IMR-90 (cell line): ENCODE measurements around the gene GPC5. TPM values are rescaled to one million over a fixed set of nuclear protein-coding genes. Genes with fewer than 3 reads are reported as not detected.

Source experiments
- ATAC-seq: fragments of 200-7000 bp; cut with Tn5 transposase; 2 replicates; pipeline ENCODE4 v1.9.1; 2020; ENCODE audit warnings: low read depth, mild to moderate bottlenecking, moderate library complexity
- BruUV-seq: library from RNA; stranded (reverse); fragments of 400-500 nt; replicated peaks from 2 replicates; lab custom pipeline; 2021; lab: Mats Ljungman, UMichigan
- CTCF ChIA-PET: fragments of 300-600 bp; formaldehyde crosslinking; extraction: SDS; loops from one replicate; lab custom pipeline; 2021; ENCODE audit warnings: antibody characterized with exemption; lab: Yijun Ruan, JAX
- POLR2A ChIA-PET: fragments of 300-600 bp; sonication (Branson Sonifier 250); formaldehyde crosslinking; loops from one replicate; lab custom pipeline; 2022; ENCODE audit warnings: antibody characterized with exemption; ENCODE audit not compliant: unreplicated experiment; lab: Charles Lee
- DNase-seq: peaks from one replicate; pipeline ENCODE4 v3.0.0; 2013
- H2AFZ ChIP-seq: replicated peaks from 2 replicates; pipeline ENCODE3; 2013; ENCODE audit warnings: low read length, mild to moderate bottlenecking; ENCODE audit not compliant: poor library complexity
- H2AK5ac ChIP-seq: 2 replicates; pipeline ENCODE4 v1.6.1; 2013; ENCODE audit warnings: low read depth, low read length, inconsistent platforms
- H2AK9ac ChIP-seq: replicated peaks from 2 replicates; pipeline ENCODE3; 2013; ENCODE audit warnings: mild to moderate bottlenecking, low read depth, low read length, moderate library complexity; ENCODE audit not compliant: poor library complexity
- H2BK120ac ChIP-seq: 2 replicates; pipeline ENCODE4 v1.6.1; 2013; ENCODE audit warnings: low read depth, low read length, inconsistent platforms
- H2BK15ac ChIP-seq: 3 replicates; pipeline ENCODE4 v1.6.1; 2013; ENCODE audit warnings: low read depth, low read length, inconsistent platforms
- H2BK20ac ChIP-seq: 2 replicates; pipeline ENCODE4 v1.6.1; 2013; ENCODE audit warnings: low read depth, mild to moderate bottlenecking, inconsistent platforms, low read length, moderate library complexity
- H2BK5ac ChIP-seq: 2 replicates; pipeline ENCODE4 v1.6.1; 2013; ENCODE audit warnings: mild to moderate bottlenecking, low read depth, low read length, inconsistent platforms; ENCODE audit not compliant: poor library complexity, severe bottlenecking
- H3K14ac ChIP-seq: replicated peaks from 2 replicates; pipeline ENCODE4 v1.6.1; 2013; ENCODE audit warnings: low read depth, low read length, inconsistent platforms
- H3K18ac ChIP-seq: 2 replicates; pipeline ENCODE4 v1.6.1; 2013; ENCODE audit warnings: low read depth, low read length, control low read depth
- H3K23ac ChIP-seq: 2 replicates; pipeline ENCODE4 v1.6.1; 2013; ENCODE audit warnings: low read depth, low read length, inconsistent platforms
- H3K27ac ChIP-seq: 2 replicates; pipeline ENCODE4 v1.5.1; 2013; ENCODE audit warnings: mild to moderate bottlenecking, control low read depth, low read length; ENCODE audit not compliant: insufficient read depth
- H3K27me3 ChIP-seq: 2 replicates; pipeline ENCODE4 v1.6.1; 2013; ENCODE audit warnings: low read length; ENCODE audit not compliant: control insufficient read depth, insufficient read depth
- H3K36me3 ChIP-seq: 2 replicates; pipeline ENCODE4 v1.6.1; 2013; ENCODE audit warnings: low read length, mixed read lengths; ENCODE audit not compliant: control insufficient read depth, insufficient read depth
- H3K4ac ChIP-seq: 2 replicates; pipeline ENCODE4 v1.6.1; 2013; ENCODE audit warnings: low read depth, low read length, inconsistent platforms
- H3K4me1 ChIP-seq: 2 replicates; pipeline ENCODE4 v1.6.1; 2013; ENCODE audit warnings: low read length, mixed read lengths; ENCODE audit not compliant: control insufficient read depth, insufficient read depth
- H3K4me2 ChIP-seq: 2 replicates; pipeline ENCODE4 v1.6.1; 2013; ENCODE audit warnings: low read depth, mild to moderate bottlenecking, control low read depth, low read length, moderate library complexity
- H3K4me3 ChIP-seq: 2 replicates; pipeline ENCODE4 v1.5.1; 2013; ENCODE audit warnings: low read depth, mild to moderate bottlenecking, control low read depth, low read length, moderate library complexity; ENCODE audit not compliant: insufficient read depth
- H3K56ac ChIP-seq: 2 replicates; pipeline ENCODE4 v1.6.1; 2013; ENCODE audit warnings: low read length, inconsistent platforms; ENCODE audit not compliant: insufficient read depth; ENCODE audit errors: extremely low read depth
- H3K79me1 ChIP-seq, 2 experiments: 2 replicates each; pipeline ENCODE4 v1.6.1; 2013; ENCODE audit warnings: low read length in 2 of 2, inconsistent platforms in 1 of 2, low read depth in 1 of 2
- H3K9ac ChIP-seq: 2 replicates; pipeline ENCODE4 v1.6.1; 2013; ENCODE audit warnings: low read depth, low read length, control low read depth
- H3K9me1 ChIP-seq: 2 replicates; pipeline ENCODE4 v1.6.1; 2013; ENCODE audit warnings: low read length, inconsistent platforms; ENCODE audit not compliant: insufficient read depth
- H3K9me3 ChIP-seq: 2 replicates; pipeline ENCODE4 v1.6.1; 2013; ENCODE audit warnings: low read length; ENCODE audit not compliant: control insufficient read depth, insufficient read depth
- H4K20me1 ChIP-seq: 2 replicates; pipeline ENCODE4 v1.6.1; 2013; ENCODE audit warnings: low read length, inconsistent platforms; ENCODE audit not compliant: insufficient read depth
- H4K5ac ChIP-seq: 2 replicates; pipeline ENCODE4 v1.6.1; 2013; ENCODE audit warnings: mild to moderate bottlenecking, low read depth, low read length, control low read depth
- H4K8ac ChIP-seq, 2 experiments: 2 replicates each; pipeline ENCODE4 v1.6.1; 2013; ENCODE audit warnings: low read depth in 2 of 2, low read length in 2 of 2, control low read depth in 1 of 2, inconsistent platforms in 1 of 2
- H4K91ac ChIP-seq: 2 replicates; pipeline ENCODE4 v1.6.1; 2013; ENCODE audit warnings: low read depth, low read length, inconsistent platforms; ENCODE audit not compliant: insufficient read depth
- BHLHE40 ChIP-seq: fragments of 150-350 bp; IDR thresholded peaks from 2 replicates; pipeline ENCODE4 v1.6.1; 2016; ENCODE audit warnings: mild to moderate bottlenecking, low read depth, low read length
- CEBPB ChIP-seq: IDR thresholded peaks from 2 replicates; pipeline ENCODE4 v1.6.1; 2012; ENCODE audit warnings: low read depth, low read length, improper control_type of control experiment
- CHD1 ChIP-seq: IDR thresholded peaks from 2 replicates; pipeline ENCODE4 v1.6.1; 2012; ENCODE audit warnings: low read depth, low read length, improper control_type of control experiment
- FOS ChIP-seq: fragments of 150-350 bp; IDR thresholded peaks from 2 replicates; pipeline ENCODE4 v1.6.1; 2016; ENCODE audit warnings: low read depth, low read length
- MAFK ChIP-seq: IDR thresholded peaks from 2 replicates; pipeline ENCODE4 v1.6.1; 2012; ENCODE audit warnings: low read depth, low read length, improper control_type of control experiment
- MAZ ChIP-seq: IDR thresholded peaks from 2 replicates; pipeline ENCODE4 v1.6.1; 2012; ENCODE audit warnings: low read depth, mild to moderate bottlenecking, low read length, improper control_type of control experiment, moderate library complexity, borderline replicate concordance
- MXI1 ChIP-seq: IDR thresholded peaks from 2 replicates; pipeline ENCODE4 v1.6.1; 2012; ENCODE audit warnings: low read depth, mild to moderate bottlenecking, low read length, moderate library complexity, borderline replicate concordance
- NFE2L2 ChIP-seq: fragments of 150-350 bp; IDR thresholded peaks from 2 replicates; pipeline ENCODE4 v1.6.1; 2016; ENCODE audit warnings: low read depth, mild to moderate bottlenecking, low read length
- POLR2A ChIP-seq: IDR thresholded peaks from 2 replicates; pipeline ENCODE4 v1.6.1; 2012; ENCODE audit warnings: mild to moderate bottlenecking, low read depth, low read length
- RAD21 ChIP-seq: IDR thresholded peaks from 2 replicates; pipeline ENCODE4 v1.6.1; 2012; ENCODE audit warnings: low read length, improper control_type of control experiment
- RCOR1 ChIP-seq: IDR thresholded peaks from 2 replicates; pipeline ENCODE4 v1.6.1; 2012; ENCODE audit warnings: mild to moderate bottlenecking, low read length, improper control_type of control experiment; ENCODE audit not compliant: insufficient replicate concordance
- RFX5 ChIP-seq: IDR thresholded peaks from 2 replicates; pipeline ENCODE4 v1.8.0; 2012; ENCODE audit warnings: low read depth, mild to moderate bottlenecking, low read length, moderate library complexity
- SMC3 ChIP-seq: fragments of 150-350 bp; IDR thresholded peaks from 2 replicates; pipeline ENCODE4 v1.6.1; 2016; ENCODE audit warnings: low read depth, mild to moderate bottlenecking, antibody characterized with exemption, low read length, moderate library complexity
- WGBS, 2 experiments: methylation state at CpG; one replicate each; pipeline versions ENCODE4 v1.1.5 to v1.1.7; 2013; ENCODE audit warnings: missing lambda C conversion rate in 2 of 2; ENCODE audit not compliant: insufficient read length in 1 of 2; ENCODE audit errors: extremely low coverage in 2 of 2; 5-methylcytosine and 5-hydroxymethylcytosine counted together
- dilution Hi-C: fragments of 300-500 bp; cut with HindIII; formaldehyde crosslinking; loops from one replicate; pipeline ENCODE4 v1.14.3; 2018; ENCODE audit warnings: low sequenced_read_pairs; ENCODE audit not compliant: unreplicated experiment
- in situ Hi-C: fragments of 300-500 bp; cut with MboI; formaldehyde crosslinking; loops from 3 replicates; pipeline ENCODE4 v1.14.3; 2019; ENCODE audit warnings: low sequenced_read_pairs, inconsistent platforms, mixed read lengths
- intact Hi-C: fragments of 100-400 bp; cut with micrococcal nuclease; formaldehyde crosslinking; loops from 2 replicates; pipeline ENCODE4 v1.10.0; 2022
- polyA plus RNA-seq, 3 experiments: library from polyadenylated mRNA; depleted of rRNA; stranded (reverse); fragments of >200 nt; gene quantifications; 2 replicates each; pipeline ENCODE4 v1.2.3, GENCODE V29; 2012; ENCODE audit warnings: low replicate concordance in 1 of 3
- total RNA-seq: library from RNA; depleted of rRNA; stranded (reverse); fragments of >200 nt; gene quantifications from 2 replicates; pipeline ENCODE4 v1.2.3, GENCODE V29; 2012
- TF ChIP-seq, protein P1 (sequence below): fragments of 150-350 bp; IDR thresholded peaks from 2 replicates; pipeline ENCODE4 v1.6.1; 2016; ENCODE audit warnings: low read depth, mild to moderate bottlenecking, low read length, moderate library complexity, borderline replicate concordance
- TF ChIP-seq, protein P2 (sequence below): conservative IDR thresholded peaks from 2 replicates; pipeline ENCODE4 v1.5.1; 2012; ENCODE audit warnings: mild to moderate bottlenecking, low read depth, low read length, improper control_type of control experiment
- TF ChIP-seq, protein P3 (sequence below): fragments of 150-350 bp; IDR thresholded peaks from 2 replicates; pipeline ENCODE4 v1.6.1; 2017; ENCODE audit warnings: mild to moderate bottlenecking, antibody characterized with exemption, low read length, low read depth

GPC5 gene
- total and polyA plus RNA-seq, 2 of the 4 experiments (the other 2 are of a cell fraction), result 0.94 to 1.8 TPM

DNA sequence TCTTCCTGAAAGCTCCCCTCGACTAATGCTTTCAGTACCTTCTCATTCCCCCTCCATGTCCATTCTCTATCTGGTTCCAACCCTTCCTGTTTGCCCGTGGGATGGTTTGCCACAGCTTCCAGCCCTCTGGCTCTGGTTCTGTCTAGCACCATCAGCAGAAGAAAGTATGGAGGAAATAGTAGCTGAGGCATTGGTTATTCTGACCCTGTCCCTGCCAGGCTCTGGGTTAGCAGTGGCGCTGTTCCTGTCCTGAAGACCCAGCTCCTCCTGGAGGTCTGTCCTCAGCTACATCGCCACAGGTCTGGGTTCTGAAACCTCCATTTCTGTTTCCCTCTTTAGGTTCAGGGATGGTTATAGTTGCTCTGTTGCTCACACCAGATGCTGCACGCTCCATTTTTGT is 1223.6 kb downstream of the GPC5 start:
- H3K79me1 ChIP-seq, result no peaks in the 10 kb centered on the region
- no peak overlapping the region for H3K4me3 ChIP-seq
- DNase-seq (no peak), ATAC-seq (no peak)
- H3K4me1 ChIP-seq, result no peaks in the 10 kb centered on the region
- ChIA-PET CTCF (no interaction called here), POLR2A (no interaction called here)
- BruUV-seq, result no TSS peak
- H3K9me1 ChIP-seq, result no peaks in the 10 kb centered on the region
- no peak overlapping the region for H4K91ac ChIP-seq
- H3K27ac ChIP-seq, result no peak overlapping the region
- H2AFZ ChIP-seq, result no peak overlapping the region
- no peaks in the 10 kb centered on the region for H3K27me3 ChIP-seq
- H3K36me3 ChIP-seq, result no peaks in the 10 kb centered on the region
- H2AK9ac ChIP-seq, result no peak overlapping the region
- H2BK20ac ChIP-seq, result no peak overlapping the region
- H2AK5ac ChIP-seq, result no peak overlapping the region
- no peaks in the 10 kb centered on the region for H4K20me1 ChIP-seq
- H3K14ac ChIP-seq, result no peak overlapping the region
- H3K4me2 ChIP-seq, result no peak overlapping the region
- no peak for TF ChIP-seq NFE2L2
- TF ChIP-seq SMC3, result no peak
- no peak for TF ChIP-seq MAFK
- TF ChIP-seq, protein P1, sequence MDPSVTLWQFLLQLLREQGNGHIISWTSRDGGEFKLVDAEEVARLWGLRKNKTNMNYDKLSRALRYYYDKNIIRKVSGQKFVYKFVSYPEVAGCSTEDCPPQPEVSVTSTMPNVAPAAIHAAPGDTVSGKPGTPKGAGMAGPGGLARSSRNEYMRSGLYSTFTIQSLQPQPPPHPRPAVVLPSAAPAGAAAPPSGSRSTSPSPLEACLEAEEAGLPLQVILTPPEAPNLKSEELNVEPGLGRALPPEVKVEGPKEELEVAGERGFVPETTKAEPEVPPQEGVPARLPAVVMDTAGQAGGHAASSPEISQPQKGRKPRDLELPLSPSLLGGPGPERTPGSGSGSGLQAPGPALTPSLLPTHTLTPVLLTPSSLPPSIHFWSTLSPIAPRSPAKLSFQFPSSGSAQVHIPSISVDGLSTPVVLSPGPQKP, result no peak
- no peak for TF ChIP-seq POLR2A
- TF ChIP-seq BHLHE40, result no peak
- no peak for TF ChIP-seq CEBPB
- TF ChIP-seq, protein P2, sequence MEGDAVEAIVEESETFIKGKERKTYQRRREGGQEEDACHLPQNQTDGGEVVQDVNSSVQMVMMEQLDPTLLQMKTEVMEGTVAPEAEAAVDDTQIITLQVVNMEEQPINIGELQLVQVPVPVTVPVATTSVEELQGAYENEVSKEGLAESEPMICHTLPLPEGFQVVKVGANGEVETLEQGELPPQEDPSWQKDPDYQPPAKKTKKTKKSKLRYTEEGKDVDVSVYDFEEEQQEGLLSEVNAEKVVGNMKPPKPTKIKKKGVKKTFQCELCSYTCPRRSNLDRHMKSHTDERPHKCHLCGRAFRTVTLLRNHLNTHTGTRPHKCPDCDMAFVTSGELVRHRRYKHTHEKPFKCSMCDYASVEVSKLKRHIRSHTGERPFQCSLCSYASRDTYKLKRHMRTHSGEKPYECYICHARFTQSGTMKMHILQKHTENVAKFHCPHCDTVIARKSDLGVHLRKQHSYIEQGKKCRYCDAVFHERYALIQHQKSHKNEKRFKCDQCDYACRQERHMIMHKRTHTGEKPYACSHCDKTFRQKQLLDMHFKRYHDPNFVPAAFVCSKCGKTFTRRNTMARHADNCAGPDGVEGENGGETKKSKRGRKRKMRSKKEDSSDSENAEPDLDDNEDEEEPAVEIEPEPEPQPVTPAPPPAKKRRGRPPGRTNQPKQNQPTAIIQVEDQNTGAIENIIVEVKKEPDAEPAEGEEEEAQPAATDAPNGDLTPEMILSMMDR, result no peak
- TF ChIP-seq, protein P3, sequence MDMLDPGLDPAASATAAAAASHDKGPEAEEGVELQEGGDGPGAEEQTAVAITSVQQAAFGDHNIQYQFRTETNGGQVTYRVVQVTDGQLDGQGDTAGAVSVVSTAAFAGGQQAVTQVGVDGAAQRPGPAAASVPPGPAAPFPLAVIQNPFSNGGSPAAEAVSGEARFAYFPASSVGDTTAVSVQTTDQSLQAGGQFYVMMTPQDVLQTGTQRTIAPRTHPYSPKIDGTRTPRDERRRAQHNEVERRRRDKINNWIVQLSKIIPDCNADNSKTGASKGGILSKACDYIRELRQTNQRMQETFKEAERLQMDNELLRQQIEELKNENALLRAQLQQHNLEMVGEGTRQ, result no peak
- TF ChIP-seq RAD21, result no peak
- TF ChIP-seq RCOR1, result no peak
- TF ChIP-seq CHD1, result no peak
- TF ChIP-seq MAZ, result no peak
- no peak for TF ChIP-seq FOS
- no peak for TF ChIP-seq RFX5
- no peak for TF ChIP-seq MXI1
- no peak overlapping the region for H3K18ac ChIP-seq
- H3K9me3 ChIP-seq, result no peaks in the 10 kb centered on the region
- no peak overlapping the region for H2BK120ac ChIP-seq
- H2BK15ac ChIP-seq, result no peak overlapping the region
- in situ Hi-C loops, result no loop called here
- no CpG with 5 or more reads among the region's 5 CpGs for WGBS, 2 experiments
- no peak overlapping the region for H3K23ac ChIP-seq
- dilution Hi-C loops, result no loop called here
- no peak overlapping the region for H3K56ac ChIP-seq
- H3K9ac ChIP-seq, result no peak overlapping the region
- intact Hi-C loops, result loop anchor here (10.0 kb wide), 1 partner anchor 437 kb away; no protein-coding TSS in a partner anchor
- no peak overlapping the region for H2BK5ac ChIP-seq
- H4K8ac ChIP-seq, result no peak overlapping the region
- no peak overlapping the region for H4K5ac ChIP-seq
- H3K4ac ChIP-seq, result no peak overlapping the region
